ENCODE results near the gene TICRR. TPM values are rescaled to one million over a fixed set of nuclear protein-coding genes. Genes with fewer than 3 reads are reported as not detected.

Gene TICRR
- total and polyA plus RNA-seq, 2 of the 13 experiments (the other 11 are each of a cell fraction or from before 2014, with no cell fraction given): 4.1 to 14.3 TPM

DNA sequence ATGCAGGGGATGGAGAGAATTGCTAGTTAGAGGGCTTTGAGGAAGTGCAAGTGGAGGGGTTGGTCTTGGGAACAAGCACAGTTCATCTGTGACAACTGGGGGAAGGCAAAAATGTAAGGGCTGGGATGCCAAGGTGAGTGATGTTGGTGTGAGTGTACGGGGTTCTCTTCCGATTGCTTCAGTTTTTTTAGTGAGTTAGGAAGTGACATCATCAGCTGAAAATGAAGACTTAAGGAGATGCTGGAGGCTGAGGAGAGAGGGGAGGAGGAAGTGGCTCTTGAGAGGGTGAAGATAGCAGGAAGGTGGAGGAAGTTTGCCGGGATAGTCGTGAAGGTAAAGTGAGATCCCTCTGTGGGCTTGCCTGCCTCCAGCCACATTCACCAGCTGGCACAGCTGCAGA lies 12.7 kb downstream of the TICRR start:
- Histone ChIP-seq H3K4me1 (ENCODE audit: insufficient read depth, low read length) (no peaks in the 10 kb centered on the region), H4K20me1 (ENCODE audit: insufficient read depth, low read length) (no peaks in the 10 kb centered on the region), H3K27me3 (ENCODE audit: control insufficient read depth in 1 of 2, insufficient read depth in 2 of 2, low read length in 2 of 2) (no peaks in the 10 kb centered on the region), H3K36me3 (replicated peaks in 1 of 2; ENCODE audit: control insufficient read depth in 1 of 2, insufficient read depth in 2 of 2, low read length in 2 of 2) (peaks cover 21 to 82% of the 10 kb centered on the region in 2 experiments), H3K4me2 (ENCODE audit: low read depth, low read length) (no peak overlapping the region), H3K9ac (ENCODE audit: insufficient read depth, low read depth, low read length) (no peak overlapping the region), H2AFZ (ENCODE audit: low read length) (no peak overlapping the region), H3K27ac (ENCODE audit: extremely low read length, insufficient read depth, low read length) (no peak overlapping the region), H3K4me3 (replicated peaks in 1 of 3; ENCODE audit: insufficient read depth in 1 of 3, low read depth in 2 of 3, low read length in 3 of 3) (no peak overlapping the region), H3K9me3 (ENCODE audit: low read length) (no peaks in the 10 kb centered on the region), H3K79me2 (ENCODE audit: insufficient read depth, low read length) (peaks cover 6% of the 10 kb centered on the region)
- ChIA-PET CTCF (ENCODE audit: low intra/inter-chr PET ratio, low total read pairs) (no interaction called here), POLR2A (no interaction called here)
- 97% methylated on average over 4 of the region's 4 CpGs for WGBS (ENCODE audit: low lambda C conversion rate)
- ATAC-seq: no peak
- no peak for DNase-seq (ENCODE audit: low spot score)
- in situ Hi-C loops (cut with HindIII; ENCODE audit: extremely low pct_ligation_motif_present, low pct_unique_long_range_greater_than_20kb) (no loop called here), intact Hi-C loops (cut with micrococcal nuclease; ENCODE audit: unreplicated experiment) (no loop called here)
- TF ChIP-seq CREB1 (IDR thresholded peaks at IDR 0.05) (0 out of 2 replicates have a peak, but pooled peaks have one; percentile 19), CREB1 (CRISPR knock-in tag; IDR thresholded peaks at IDR 0.05) (no peak), ATF7 (IDR thresholded peaks at IDR 0.05) (peak; percentile 65), ATF7 (CRISPR knock-in tag; IDR thresholded peaks at IDR 0.05) (no peak), GPBP1L1 (CRISPR knock-in tag; IDR thresholded peaks at IDR 0.05) (no peak)
- TF ChIP-seq, protein P1, sequence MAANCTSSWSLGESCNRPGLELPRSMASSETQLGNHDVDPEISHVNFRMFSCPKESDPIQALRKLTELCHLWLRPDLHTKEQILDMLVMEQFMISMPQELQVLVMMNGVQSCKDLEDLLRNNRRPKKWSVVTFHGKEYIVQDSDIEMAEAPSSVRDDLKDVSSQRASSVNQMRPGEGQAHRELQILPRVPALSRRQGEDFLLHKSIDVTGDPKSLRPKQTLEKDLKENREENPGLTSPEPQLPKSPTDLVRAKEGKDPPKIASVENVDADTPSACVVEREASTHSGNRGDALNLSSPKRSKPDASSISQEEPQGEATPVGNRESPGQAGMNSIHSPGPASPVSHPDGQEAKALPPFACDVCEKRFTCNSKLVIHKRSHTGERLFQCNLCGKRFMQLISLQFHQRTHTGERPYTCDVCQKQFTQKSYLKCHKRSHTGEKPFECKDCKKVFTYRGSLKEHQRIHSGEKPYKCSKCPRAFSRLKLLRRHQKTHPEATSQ (CRISPR knock-in tag; IDR thresholded peaks at IDR 0.05; ENCODE audit: borderline replicate concordance): no peak
- TF ChIP-seq, protein P2, sequence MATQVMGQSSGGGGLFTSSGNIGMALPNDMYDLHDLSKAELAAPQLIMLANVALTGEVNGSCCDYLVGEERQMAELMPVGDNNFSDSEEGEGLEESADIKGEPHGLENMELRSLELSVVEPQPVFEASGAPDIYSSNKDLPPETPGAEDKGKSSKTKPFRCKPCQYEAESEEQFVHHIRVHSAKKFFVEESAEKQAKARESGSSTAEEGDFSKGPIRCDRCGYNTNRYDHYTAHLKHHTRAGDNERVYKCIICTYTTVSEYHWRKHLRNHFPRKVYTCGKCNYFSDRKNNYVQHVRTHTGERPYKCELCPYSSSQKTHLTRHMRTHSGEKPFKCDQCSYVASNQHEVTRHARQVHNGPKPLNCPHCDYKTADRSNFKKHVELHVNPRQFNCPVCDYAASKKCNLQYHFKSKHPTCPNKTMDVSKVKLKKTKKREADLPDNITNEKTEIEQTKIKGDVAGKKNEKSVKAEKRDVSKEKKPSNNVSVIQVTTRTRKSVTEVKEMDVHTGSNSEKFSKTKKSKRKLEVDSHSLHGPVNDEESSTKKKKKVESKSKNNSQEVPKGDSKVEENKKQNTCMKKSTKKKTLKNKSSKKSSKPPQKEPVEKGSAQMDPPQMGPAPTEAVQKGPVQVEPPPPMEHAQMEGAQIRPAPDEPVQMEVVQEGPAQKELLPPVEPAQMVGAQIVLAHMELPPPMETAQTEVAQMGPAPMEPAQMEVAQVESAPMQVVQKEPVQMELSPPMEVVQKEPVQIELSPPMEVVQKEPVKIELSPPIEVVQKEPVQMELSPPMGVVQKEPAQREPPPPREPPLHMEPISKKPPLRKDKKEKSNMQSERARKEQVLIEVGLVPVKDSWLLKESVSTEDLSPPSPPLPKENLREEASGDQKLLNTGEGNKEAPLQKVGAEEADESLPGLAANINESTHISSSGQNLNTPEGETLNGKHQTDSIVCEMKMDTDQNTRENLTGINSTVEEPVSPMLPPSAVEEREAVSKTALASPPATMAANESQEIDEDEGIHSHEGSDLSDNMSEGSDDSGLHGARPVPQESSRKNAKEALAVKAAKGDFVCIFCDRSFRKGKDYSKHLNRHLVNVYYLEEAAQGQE (IDR thresholded peaks at IDR 0.05; ENCODE audit: borderline replicate concordance in 1 of 2, low read depth in 1 of 2, low read length in 2 of 2): no peak
- BruUV-seq (replicated peaks): no TSS peak
- FAIRE-seq: no peak
